ENCODE data around the gene VAV1.

GRCh38 chr19:6894313-6894712 lies 121.8 kb downstream of the VAV1 start:
- TF ChIP-seq CTCF (IDR thresholded peaks at IDR 0.05), result no peak
- TF ChIP-seq POLR2A (IDR thresholded peaks at IDR 0.05), result no peak

Data from thyroid gland (tissue), 4 donors.